GM12878 (cell line): ENCODE measurements around the gene CACNA1B. TPM values are rescaled to one million over a fixed set of nuclear protein-coding genes. Genes with fewer than 3 reads are reported as not detected.

Source experiments
- ATAC-seq: fragments of 200-7000 bp; cut with Tn5 transposase; 3 replicates; pipeline ENCODE4 v1.9.1; 2020; ENCODE audit warnings: mild to moderate bottlenecking, moderate library complexity
- BruUV-seq: library from RNA; stranded (reverse); fragments of 400-500 nt; replicated peaks from 2 replicates; lab custom pipeline; 2021; lab: Mats Ljungman, UMichigan
- CTCF ChIA-PET: fragments of 300-600 bp; sonication (Branson Sonifier 250); formaldehyde crosslinking; extraction: SDS; loops from one replicate; lab custom pipeline; 2021; ENCODE audit warnings: inconsistent platforms; lab: Yijun Ruan, JAX
- POLR2A ChIA-PET: fragments of 350-600 bp; formaldehyde crosslinking; extraction: SDS; loops from one replicate; lab custom pipeline; 2021; ENCODE audit warnings: inconsistent platforms; lab: Charles Lee
- RAD21 ChIA-PET: fragments of 300-600 bp; sonication (Branson Sonifier 250); formaldehyde crosslinking; loops from one replicate; lab custom pipeline; 2023; ENCODE audit warnings: antibody characterized with exemption; ENCODE audit not compliant: unreplicated experiment; lab: Charles Lee
- SMC1A ChIA-PET: fragments of 300-600 bp; sonication (Branson Sonifier 250); formaldehyde crosslinking; loops from one replicate; lab custom pipeline; 2023; ENCODE audit not compliant: unreplicated experiment, uncharacterized antibody; lab: Charles Lee
- DNase-seq: peaks from one replicate; pipeline ENCODE4 v3.0.0-alpha.2; 2011; ENCODE audit warnings: low read depth, low spot score
- FAIRE-seq: peaks from 3 replicates; lab custom pipeline; 2011; peaks lifted over from hg19 to GRCh38; lab: Jason Lieb, UNC
- H2AFZ ChIP-seq: 2 replicates; pipeline ENCODE4 v1.6.0; 2011; ENCODE audit warnings: low read depth, low read length, control low read depth; ENCODE audit not compliant: control insufficient read depth
- H3K27ac ChIP-seq: 2 replicates; pipeline ENCODE4 v1.5.1; 2011; ENCODE audit warnings: control low read depth; ENCODE audit not compliant: control insufficient read depth, insufficient read depth
- H3K27me3 ChIP-seq, 2 experiments: replicated peaks in 1 of 2; 2 replicates each; pipeline versions ENCODE4 v1.6.0 to v1.6.1; 2011; ENCODE audit warnings: low read length in 1 of 2; ENCODE audit not compliant: control insufficient read depth in 2 of 2, insufficient read depth in 2 of 2
- H3K36me3 ChIP-seq, 2 experiments: 2 replicates each; pipeline ENCODE4 v1.5.1; 2011; ENCODE audit warnings: low read length in 1 of 2; ENCODE audit not compliant: control insufficient read depth in 2 of 2, insufficient read depth in 2 of 2
- H3K4me1 ChIP-seq: 2 replicates; pipeline ENCODE4 v1.6.1; 2011; ENCODE audit warnings: mild to moderate bottlenecking, low read length, moderate library complexity, mixed read lengths; ENCODE audit not compliant: control insufficient read depth, insufficient read depth
- H3K4me2 ChIP-seq: 2 replicates; pipeline ENCODE4 v1.6.0; 2011; ENCODE audit warnings: control low read depth; ENCODE audit not compliant: control insufficient read depth, insufficient read depth
- H3K4me3 ChIP-seq: fragments of 200-600 bp; sonication (generic); 2 replicates; pipeline ENCODE4 v1.5.1; 2016
- H3K79me2 ChIP-seq: 2 replicates; pipeline ENCODE4 v1.6.0; 2011; ENCODE audit warnings: low read length; ENCODE audit not compliant: control insufficient read depth, insufficient read depth
- H3K9ac ChIP-seq: 2 replicates; pipeline ENCODE4 v1.8.0; 2011; ENCODE audit warnings: low read length, control low read depth, mixed read lengths; ENCODE audit not compliant: control insufficient read depth, insufficient read depth
- H3K9me3 ChIP-seq: replicated peaks from 3 replicates; pipeline ENCODE4 v1.5.1; 2011; ENCODE audit warnings: mild to moderate bottlenecking, low read length; ENCODE audit not compliant: control insufficient read depth, insufficient read depth
- H4K20me1 ChIP-seq: 2 replicates; pipeline ENCODE4 v1.6.0; 2011; ENCODE audit not compliant: control insufficient read depth, insufficient read depth
- CBX3 ChIP-seq: fragments of 200-600 bp; sonication (generic); IDR thresholded peaks from 2 replicates; pipeline ENCODE4 v1.6.1; 2016; ENCODE audit warnings: low read depth, borderline replicate concordance
- CHD1 ChIP-seq: IDR thresholded peaks from 2 replicates; pipeline ENCODE4 v1.6.1; 2012; ENCODE audit warnings: low read depth, low read length, improper control_type of control experiment
- ESRRA ChIP-seq: IDR thresholded peaks from 2 replicates; pipeline ENCODE4 v1.6.1; 2012; ENCODE audit warnings: mild to moderate bottlenecking, low read length, improper control_type of control experiment
- MTA2 ChIP-seq: fragments of 450-650 bp; IDR thresholded peaks from 2 replicates; pipeline ENCODE4 v1.6.1; 2016; ENCODE audit warnings: low read depth, mild to moderate bottlenecking, moderate library complexity
- MYC ChIP-seq: IDR thresholded peaks from 2 replicates; pipeline ENCODE4 v1.6.1; 2011; ENCODE audit warnings: mild to moderate bottlenecking, low read length, moderate library complexity, inconsistent platforms; ENCODE audit not compliant: insufficient read depth, insufficient replicate concordance, insufficient read length, severe bottlenecking
- RELB ChIP-seq: fragments of 450-650 bp; IDR thresholded peaks from 2 replicates; pipeline ENCODE4 v1.6.1; 2017; ENCODE audit warnings: low read depth, mild to moderate bottlenecking, moderate library complexity
- RFX5 ChIP-seq: IDR thresholded peaks from 2 replicates; pipeline ENCODE4 v1.6.1; 2011; ENCODE audit warnings: low read depth, low read length, improper control_type of control experiment
- ZSCAN29 ChIP-seq: fragments of 450-650 bp; IDR thresholded peaks from 2 replicates; pipeline ENCODE4 v1.6.1; 2017; ENCODE audit warnings: mild to moderate bottlenecking, moderate library complexity
- WGBS: methylation state at CpG from one replicate; pipeline ENCODE4 v1.1.6; 2016; ENCODE audit warnings: low lambda C conversion rate; ENCODE audit not compliant: insufficient replicate concordance, insufficient coverage; ENCODE audit errors: missing lambda C conversion rate; 5-methylcytosine and 5-hydroxymethylcytosine counted together
- in situ Hi-C: fragments of 300-500 bp; cut with MboI; formaldehyde crosslinking; loops from 9 replicates; pipeline ENCODE4 v1.14.3; 2018; ENCODE audit warnings: mixed read lengths
- intact Hi-C: fragments of 100-400 bp; cut with micrococcal nuclease; formaldehyde crosslinking; loops from one replicate; pipeline ENCODE4 v1.14.2; 2022; ENCODE audit not compliant: unreplicated experiment
- polyA plus RNA-seq, 11 experiments: library from polyadenylated mRNA; depleted of rRNA in 4 of 11; unstranded in 6 of 11; stranded (reverse) in 5 of 11; fragments of >200 nt; fragmentation: Nextera tagmentation in 4 of 11; fragmentation: Illumina TruSeq in 1 of 11; extraction: Ambion mirVana in 4 of 11; extraction: Trizol in 1 of 11; gene quantifications; 1 replicate in 1 of 11; 2 replicates in 10 of 11; pipeline versions ENCODE4 v1.2.1 to v1.2.3, GENCODE V29; 2011 to 2016; ENCODE audit warnings: inconsistent platforms in 2 of 11, missing spikeins in 2 of 11, low read depth in 1 of 11
- total RNA-seq, 4 experiments: library from RNA; depleted of rRNA in 3 of 4; stranded (reverse); fragments of >200 nt in 3 of 4; fragmentation: Illumina TruSeq in 1 of 4; extraction: Trizol in 1 of 4; gene quantifications; 2 replicates each; pipeline versions ENCODE4 v1.2.1 to v1.2.3, GENCODE V29; 2013 to 2021
- TF ChIP-seq, protein P1 (sequence below): fragments of 450-650 bp; formaldehyde crosslinking; IDR thresholded peaks from 2 replicates; pipeline ENCODE4 v1.4.0; 2022; ENCODE audit warnings: mild to moderate bottlenecking, moderate library complexity

Gene CACNA1B
- total and polyA plus RNA-seq, 10 of the 15 experiments (the other 5 are each of a cell fraction or from before 2014, with no cell fraction given): 0.01 to 0.03 (median 0.01) TPM; not detected in 7

GRCh38 chr9:138045541-138046490, 168.2 kb downstream of the CACNA1B start (continued):
- TF ChIP-seq RELB: no peak

GRCh38 chr9:138046641-138047301, 169.2 kb downstream of the CACNA1B start:
- no TSS peak for BruUV-seq
- H3K27ac ChIP-seq: no peak overlapping the region
- ChIA-PET SMC1A (no interaction called here), CTCF (interaction anchor here (0.6 kb wide), 1 partner anchor 12 kb away, joined by 3 read pairs; no protein-coding TSS in a partner anchor), POLR2A (no interaction called here), RAD21 (no interaction called here)
- no peaks in the 10 kb centered on the region for H3K9me3 ChIP-seq
- H3K36me3 ChIP-seq: no peaks in the 10 kb centered on the region
- ATAC-seq: no peak
- no peak for DNase-seq
- no peak for TF ChIP-seq MYC
- no peak for TF ChIP-seq RFX5
- TF ChIP-seq ZSCAN29: no peak
- TF ChIP-seq, protein P1, sequence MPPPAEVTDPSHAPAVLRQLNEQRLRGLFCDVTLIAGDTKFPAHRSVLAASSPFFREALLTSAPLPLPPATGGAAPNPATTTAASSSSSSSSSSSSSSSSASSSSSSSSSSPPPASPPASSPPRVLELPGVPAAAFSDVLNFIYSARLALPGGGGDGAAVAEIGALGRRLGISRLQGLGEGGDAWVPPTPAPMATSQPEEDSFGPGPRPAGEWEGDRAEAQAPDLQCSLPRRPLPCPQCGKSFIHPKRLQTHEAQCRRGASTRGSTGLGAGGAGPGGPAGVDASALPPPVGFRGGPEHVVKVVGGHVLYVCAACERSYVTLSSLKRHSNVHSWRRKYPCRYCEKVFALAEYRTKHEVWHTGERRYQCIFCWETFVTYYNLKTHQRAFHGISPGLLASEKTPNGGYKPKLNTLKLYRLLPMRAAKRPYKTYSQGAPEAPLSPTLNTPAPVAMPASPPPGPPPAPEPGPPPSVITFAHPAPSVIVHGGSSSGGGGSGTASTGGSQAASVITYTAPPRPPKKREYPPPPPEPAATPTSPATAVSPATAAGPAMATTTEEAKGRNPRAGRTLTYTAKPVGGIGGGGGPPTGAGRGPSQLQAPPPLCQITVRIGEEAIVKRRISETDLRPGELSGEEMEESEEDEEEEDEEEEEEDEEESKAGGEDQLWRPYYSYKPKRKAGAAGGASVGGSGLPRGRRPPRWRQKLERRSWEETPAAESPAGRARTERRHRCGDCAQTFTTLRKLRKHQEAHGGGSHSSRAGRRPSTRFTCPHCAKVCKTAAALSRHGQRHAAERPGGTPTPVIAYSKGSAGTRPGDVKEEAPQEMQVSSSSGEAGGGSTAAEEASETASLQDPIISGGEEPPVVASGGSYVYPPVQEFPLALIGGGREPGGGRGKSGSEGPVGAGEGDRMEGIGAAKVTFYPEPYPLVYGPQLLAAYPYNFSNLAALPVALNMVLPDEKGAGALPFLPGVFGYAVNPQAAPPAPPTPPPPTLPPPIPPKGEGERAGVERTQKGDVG (CRISPR knock-in tag): no peak
- no peak for TF ChIP-seq MTA2
- TF ChIP-seq CHD1: no peak
- no peak for TF ChIP-seq ESRRA
- no peak for TF ChIP-seq CBX3
- in situ Hi-C loops: no loop called here
- no peaks in the 10 kb centered on the region for H3K79me2 ChIP-seq
- no peak overlapping the region for H3K4me2 ChIP-seq
- no peaks in the 10 kb centered on the region for H3K4me1 ChIP-seq
- FAIRE-seq: no peak
- 30% methylated on average over 29 of the region's 29 CpGs for WGBS
- H2AFZ ChIP-seq: no peak overlapping the region
- no peak overlapping the region for H3K9ac ChIP-seq
- peaks cover 0 to 2% of the 10 kb centered on the region in 2 experiments; a peak in 3 of 4 replicates for H3K27me3 ChIP-seq
- H3K4me3 ChIP-seq: no peak overlapping the region
- H4K20me1 ChIP-seq: no peaks in the 10 kb centered on the region
- intact Hi-C loops: no loop called here
